Liver (tissue), 9 donors: ENCODE measurements around the gene PDP2. TPM values are rescaled to one million over a fixed set of nuclear protein-coding genes. Genes with fewer than 3 reads are reported as not detected.

ENCODE experiments used
- DNase-seq: peaks from one replicate; pipeline ENCODE4 v3.0.0-alpha.2; 2017; ENCODE audit warnings: low spot score
- H3K27ac ChIP-seq, 2 donors: one replicate each; pipeline ENCODE4 v1.7.0; 2013; ENCODE audit warnings: inconsistent platforms in 2 of 2, low read length in 2 of 2, control low read depth in 1 of 2, low read depth in 1 of 2, mild to moderate bottlenecking in 1 of 2
- H3K27me3 ChIP-seq, 4 donors: one replicate each; pipeline versions ENCODE4 v1.6.1 to v1.7.0; 2013; ENCODE audit warnings: low read length in 3 of 4, inconsistent platforms in 1 of 4, mild to moderate bottlenecking in 1 of 4, moderate library complexity in 1 of 4; ENCODE audit not compliant: control insufficient read depth in 4 of 4, insufficient read depth in 4 of 4
- H3K36me3 ChIP-seq, 4 donors: one replicate each; pipeline versions ENCODE4 v1.6.1 to v1.7.0; 2013; ENCODE audit warnings: low read length in 3 of 4, mild to moderate bottlenecking in 3 of 4, low read depth in 1 of 4, moderate library complexity in 1 of 4; ENCODE audit not compliant: control insufficient read depth in 4 of 4, insufficient read depth in 3 of 4
- H3K4me1 ChIP-seq, 4 donors: one replicate each; pipeline versions ENCODE4 v1.6.1 to v1.7.0; 2013; ENCODE audit warnings: low read length in 3 of 4, mild to moderate bottlenecking in 3 of 4, moderate library complexity in 1 of 4; ENCODE audit not compliant: control insufficient read depth in 4 of 4, insufficient read depth in 4 of 4
- H3K4me3 ChIP-seq, 3 donors: one replicate each; pipeline versions ENCODE4 v1.6.1 to v1.7.0; 2013; ENCODE audit warnings: low read length in 3 of 3, control low read depth in 1 of 3, low read depth in 1 of 3, mild to moderate bottlenecking in 1 of 3
- H3K9ac ChIP-seq, 2 donors: one replicate each; pipeline ENCODE4 v1.7.0; 2013; ENCODE audit warnings: low read length in 2 of 2, mild to moderate bottlenecking in 2 of 2, moderate library complexity in 2 of 2, control low read depth in 1 of 2, low read depth in 1 of 2
- H3K9me3 ChIP-seq, 4 donors: one replicate each; pipeline versions ENCODE4 v1.6.1 to v1.7.0; 2013; ENCODE audit warnings: low read length in 3 of 4; ENCODE audit not compliant: control insufficient read depth in 4 of 4
- EGR1 ChIP-seq, 2 donors: IDR thresholded peaks; 2 replicates each; pipeline ENCODE4 v1.6.1; 2016 to 2018; ENCODE audit warnings: antibody characterized with exemption in 2 of 2, low read depth in 2 of 2
- FOXA1 ChIP-seq: IDR thresholded peaks from 2 replicates; pipeline ENCODE4 v1.6.1; 2016; ENCODE audit warnings: antibody characterized with exemption
- FOXA2 ChIP-seq: IDR thresholded peaks from 2 replicates; pipeline ENCODE4 v1.6.1; 2016; ENCODE audit warnings: antibody characterized with exemption
- GABPA ChIP-seq, 2 donors: IDR thresholded peaks in 1 of 2; conservative IDR thresholded peaks in 1 of 2; 2 replicates each; pipeline ENCODE4 v1.6.1; 2016; ENCODE audit warnings: antibody characterized with exemption in 2 of 2, mild to moderate bottlenecking in 1 of 2, moderate library complexity in 1 of 2
- HNF4A ChIP-seq, 2 donors: conservative IDR thresholded peaks; 2 replicates each; pipeline ENCODE4 v1.6.1; 2016; ENCODE audit warnings: antibody characterized with exemption in 2 of 2, mild to moderate bottlenecking in 2 of 2
- HNF4G ChIP-seq: IDR thresholded peaks from 2 replicates; pipeline ENCODE4 v1.6.1; 2016; ENCODE audit warnings: antibody characterized with exemption
- JUND ChIP-seq, 2 donors: IDR thresholded peaks; 2 replicates each; pipeline ENCODE4 v1.6.1; 2016; ENCODE audit warnings: antibody characterized with exemption in 2 of 2
- MAX ChIP-seq: IDR thresholded peaks from 2 replicates; pipeline ENCODE4 v1.6.1; 2016; ENCODE audit warnings: antibody characterized with exemption
- NR2F2 ChIP-seq: IDR thresholded peaks from 2 replicates; pipeline ENCODE4 v1.6.1; 2016; ENCODE audit warnings: antibody characterized with exemption
- RXRA ChIP-seq, 2 donors: IDR thresholded peaks; 2 replicates each; pipeline ENCODE4 v1.6.1; 2017 to 2018; ENCODE audit warnings: antibody characterized with exemption in 2 of 2, mild to moderate bottlenecking in 1 of 2
- SP1 ChIP-seq: IDR thresholded peaks from 2 replicates; pipeline ENCODE4 v1.6.1; 2018; ENCODE audit warnings: antibody characterized with exemption, mild to moderate bottlenecking
- TAF1 ChIP-seq: conservative IDR thresholded peaks from 2 replicates; pipeline ENCODE4 v1.6.1; 2016; ENCODE audit warnings: antibody characterized with exemption, mild to moderate bottlenecking
- YY1 ChIP-seq: IDR thresholded peaks from 2 replicates; pipeline ENCODE4 v1.6.1; 2016; ENCODE audit warnings: antibody characterized with exemption, mild to moderate bottlenecking
- WGBS: extraction: QIAGEN DNeasy Blood & Tissue Kit; methylation state at CpG from one replicate; pipeline ENCODE4 v1.1.7; 2013; 5-methylcytosine and 5-hydroxymethylcytosine counted together
- polyA plus RNA-seq, 2 donors: library from polyadenylated mRNA; stranded (reverse) in 1 of 2; unstranded in 1 of 2; fragments of 200-250 nt in 1 of 2; fragments of >200 nt in 1 of 2; fragmentation: Nextera tagmentation in 1 of 2; extraction: Ambion mirVana in 1 of 2; gene quantifications; one replicate each; pipeline versions ENCODE4 v1.2.1 to v1.2.3, GENCODE V29; 2013 to 2015
- total RNA-seq, 2 donors: library from RNA; depleted of rRNA; stranded (reverse); fragments of >200 nt; gene quantifications; one replicate each; pipeline ENCODE4 v1.2.3, GENCODE V29; 2014
- TF ChIP-seq, protein P1 (sequence below): fragments of 150-350 bp; IDR thresholded peaks from 2 replicates; pipeline ENCODE4 v1.5.1; 2017; ENCODE audit warnings: improper control_type of control experiment, low read depth, low read length; ENCODE audit not compliant: missing input control
- TF ChIP-seq, protein P2 (sequence below): IDR thresholded peaks from 2 replicates; pipeline ENCODE4 v1.6.1; 2016; ENCODE audit warnings: antibody characterized with exemption, mild to moderate bottlenecking
- donor health status: healthy.
- donor health status: healthy.
- donor health status: healthy.
- donor health status: healthy.
- donor health status: healthy.

Gene PDP2
- total and polyA plus RNA-seq, 4 donors, result 2.3 to 9.4 (median 6.1) TPM

DNA sequence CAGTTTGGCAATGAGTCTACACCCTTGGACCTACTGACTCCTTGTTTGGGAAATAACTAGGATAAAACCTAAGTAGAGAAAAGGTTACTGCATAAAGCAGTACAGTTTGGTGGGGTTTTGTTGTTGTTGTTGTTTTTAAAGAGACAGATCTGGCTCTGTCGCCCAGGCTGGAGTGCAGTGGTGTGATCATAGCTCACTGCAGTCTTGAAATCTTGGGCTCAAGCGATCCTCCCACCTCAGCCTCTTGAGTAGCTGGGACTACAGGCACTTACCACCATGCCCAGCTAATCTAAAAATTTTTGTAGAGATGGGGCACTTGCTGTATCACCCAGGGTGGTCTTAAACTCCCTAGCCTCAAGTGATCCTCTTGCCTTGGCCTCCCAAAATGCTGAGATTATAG is 1.2 kb downstream of the PDP2 start (continued):
- TF ChIP-seq, protein P1, sequence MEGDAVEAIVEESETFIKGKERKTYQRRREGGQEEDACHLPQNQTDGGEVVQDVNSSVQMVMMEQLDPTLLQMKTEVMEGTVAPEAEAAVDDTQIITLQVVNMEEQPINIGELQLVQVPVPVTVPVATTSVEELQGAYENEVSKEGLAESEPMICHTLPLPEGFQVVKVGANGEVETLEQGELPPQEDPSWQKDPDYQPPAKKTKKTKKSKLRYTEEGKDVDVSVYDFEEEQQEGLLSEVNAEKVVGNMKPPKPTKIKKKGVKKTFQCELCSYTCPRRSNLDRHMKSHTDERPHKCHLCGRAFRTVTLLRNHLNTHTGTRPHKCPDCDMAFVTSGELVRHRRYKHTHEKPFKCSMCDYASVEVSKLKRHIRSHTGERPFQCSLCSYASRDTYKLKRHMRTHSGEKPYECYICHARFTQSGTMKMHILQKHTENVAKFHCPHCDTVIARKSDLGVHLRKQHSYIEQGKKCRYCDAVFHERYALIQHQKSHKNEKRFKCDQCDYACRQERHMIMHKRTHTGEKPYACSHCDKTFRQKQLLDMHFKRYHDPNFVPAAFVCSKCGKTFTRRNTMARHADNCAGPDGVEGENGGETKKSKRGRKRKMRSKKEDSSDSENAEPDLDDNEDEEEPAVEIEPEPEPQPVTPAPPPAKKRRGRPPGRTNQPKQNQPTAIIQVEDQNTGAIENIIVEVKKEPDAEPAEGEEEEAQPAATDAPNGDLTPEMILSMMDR, result no peak
- no peak for TF ChIP-seq SP1

GRCh38 chr16:66881964-66882508 is 1.7 kb downstream of the PDP2 start:
- Histone ChIP-seq H3K36me3 (peaks cover 4 to 23% (median 15%) of the 10 kb centered on the region in 4 donors), H3K9me3 (no peaks in the 10 kb centered on the region), H3K27ac (peak overlapping the region in 1 of 2 donors; percentile 2), H3K9ac (no peak overlapping the region), H3K27me3 (no peaks in the 10 kb centered on the region), H3K4me3 (no peak overlapping the region), H3K4me1 (peaks cover 3 to 21% (median 17%) of the 10 kb centered on the region in 4 donors)
- no peak for DNase-seq
- WGBS, result 90% methylated on average over 8 of the region's 8 CpGs
- TF ChIP-seq RXRA (IDR thresholded peaks at IDR 0.05), result no peak
- no peak for TF ChIP-seq JUND (IDR thresholded peaks at IDR 0.05)
- TF ChIP-seq HNF4A (conservative IDR thresholded peaks at IDR 0.05), result no peak
- TF ChIP-seq SP1, result no peak
- TF ChIP-seq, protein P1, result no peak
- TF ChIP-seq HNF4G, result no peak
- TF ChIP-seq MAX, result no peak
- TF ChIP-seq TAF1, result no peak
- TF ChIP-seq YY1, result no peak
- no peak for TF ChIP-seq FOXA2
- TF ChIP-seq GABPA (IDR thresholded peaks at IDR 0.05 in 1 of 2, conservative IDR thresholded peaks at IDR 0.05 in 1 of 2), result no peak
- TF ChIP-seq EGR1 (IDR thresholded peaks at IDR 0.05; ENCODE audit: low read depth in 2 of 2), result no peak
- no peak for TF ChIP-seq FOXA1
- TF ChIP-seq, protein P2, sequence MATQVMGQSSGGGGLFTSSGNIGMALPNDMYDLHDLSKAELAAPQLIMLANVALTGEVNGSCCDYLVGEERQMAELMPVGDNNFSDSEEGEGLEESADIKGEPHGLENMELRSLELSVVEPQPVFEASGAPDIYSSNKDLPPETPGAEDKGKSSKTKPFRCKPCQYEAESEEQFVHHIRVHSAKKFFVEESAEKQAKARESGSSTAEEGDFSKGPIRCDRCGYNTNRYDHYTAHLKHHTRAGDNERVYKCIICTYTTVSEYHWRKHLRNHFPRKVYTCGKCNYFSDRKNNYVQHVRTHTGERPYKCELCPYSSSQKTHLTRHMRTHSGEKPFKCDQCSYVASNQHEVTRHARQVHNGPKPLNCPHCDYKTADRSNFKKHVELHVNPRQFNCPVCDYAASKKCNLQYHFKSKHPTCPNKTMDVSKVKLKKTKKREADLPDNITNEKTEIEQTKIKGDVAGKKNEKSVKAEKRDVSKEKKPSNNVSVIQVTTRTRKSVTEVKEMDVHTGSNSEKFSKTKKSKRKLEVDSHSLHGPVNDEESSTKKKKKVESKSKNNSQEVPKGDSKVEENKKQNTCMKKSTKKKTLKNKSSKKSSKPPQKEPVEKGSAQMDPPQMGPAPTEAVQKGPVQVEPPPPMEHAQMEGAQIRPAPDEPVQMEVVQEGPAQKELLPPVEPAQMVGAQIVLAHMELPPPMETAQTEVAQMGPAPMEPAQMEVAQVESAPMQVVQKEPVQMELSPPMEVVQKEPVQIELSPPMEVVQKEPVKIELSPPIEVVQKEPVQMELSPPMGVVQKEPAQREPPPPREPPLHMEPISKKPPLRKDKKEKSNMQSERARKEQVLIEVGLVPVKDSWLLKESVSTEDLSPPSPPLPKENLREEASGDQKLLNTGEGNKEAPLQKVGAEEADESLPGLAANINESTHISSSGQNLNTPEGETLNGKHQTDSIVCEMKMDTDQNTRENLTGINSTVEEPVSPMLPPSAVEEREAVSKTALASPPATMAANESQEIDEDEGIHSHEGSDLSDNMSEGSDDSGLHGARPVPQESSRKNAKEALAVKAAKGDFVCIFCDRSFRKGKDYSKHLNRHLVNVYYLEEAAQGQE, result no peak
- no peak for TF ChIP-seq NR2F2
